Urothelium cell line (cell line): Measurements from ENCODE around the gene CCBE1.
A peak's percentile ranks its signal among the peaks of the same experiment; 100 is the strongest.

ENCODE experiments used
- DNase-seq: peaks from one replicate; pipeline ENCODE4 v3.0.0; 2011; ENCODE audit warnings: low spot score, mixed read lengths
- FAIRE-seq: peaks from 2 replicates; lab custom pipeline; 2011; peaks lifted over from hg19 to GRCh38; lab: Jason Lieb, UNC

Gene CCBE1

DNA sequence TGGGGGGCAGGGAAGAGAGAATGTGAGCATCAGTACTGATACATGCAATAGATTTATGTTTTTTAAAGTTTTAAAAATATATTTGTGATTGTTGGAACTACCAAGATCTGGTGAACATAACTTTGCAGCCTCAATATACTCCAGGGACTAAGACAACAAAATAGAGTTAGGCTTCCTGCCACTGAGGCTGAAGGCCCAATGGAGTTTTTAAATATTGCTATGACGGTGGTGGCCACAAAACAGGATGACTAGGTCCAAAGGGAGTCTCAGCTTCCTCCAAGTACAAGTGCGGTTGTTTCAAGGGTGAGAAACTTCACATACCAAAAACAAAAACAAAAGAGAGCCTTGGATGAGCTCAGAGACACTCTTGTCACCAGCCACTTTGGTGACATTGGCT, 72.9 kb downstream of the CCBE1 start:
- FAIRE-seq, result no peak
- DNase-seq, result no peak

DNA sequence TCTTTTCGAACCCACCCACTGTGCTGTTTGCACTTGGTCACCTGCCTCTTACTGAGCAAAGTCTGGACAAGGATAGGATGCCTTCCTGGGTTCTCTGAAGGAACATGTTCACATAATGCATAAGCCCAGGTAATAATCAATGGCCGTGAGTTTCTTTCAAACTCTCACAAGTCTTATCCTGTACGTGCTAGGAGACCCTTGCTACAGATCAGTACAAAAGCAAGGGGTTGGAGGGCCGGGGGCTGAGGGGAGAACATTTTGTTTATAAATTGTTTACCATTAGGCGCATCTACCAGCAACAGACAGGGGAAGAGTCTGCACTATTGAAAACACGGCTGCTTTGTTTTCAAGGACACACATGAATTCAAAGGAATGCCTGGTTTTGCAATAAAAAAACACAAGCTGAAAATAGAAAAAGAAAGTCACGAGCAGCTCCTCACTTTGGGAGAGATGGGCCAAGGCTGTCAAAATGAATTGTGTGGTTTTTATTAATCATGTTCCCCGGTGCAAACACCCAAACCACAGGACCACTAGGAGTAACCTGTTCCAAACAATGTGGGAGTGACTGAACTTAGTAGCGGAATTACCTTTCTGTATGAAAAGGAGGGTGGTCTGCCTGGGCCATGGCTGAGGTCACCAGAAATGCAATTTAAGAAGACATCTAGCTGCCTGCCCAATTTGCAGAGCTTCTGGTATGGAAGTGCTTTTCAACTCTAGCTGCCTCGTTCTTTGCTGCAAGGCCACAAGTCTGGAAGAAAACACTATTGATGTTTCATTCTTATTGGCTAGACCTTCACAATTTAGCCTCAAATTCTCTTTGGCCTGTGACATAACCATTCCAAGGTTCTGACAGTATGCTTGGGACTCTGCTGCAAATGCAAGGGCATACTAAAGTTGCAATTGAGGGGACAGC, 73.5 kb downstream of the CCBE1 start:
- FAIRE-seq (no peak), DNase-seq (peak; percentile 37)

DNA sequence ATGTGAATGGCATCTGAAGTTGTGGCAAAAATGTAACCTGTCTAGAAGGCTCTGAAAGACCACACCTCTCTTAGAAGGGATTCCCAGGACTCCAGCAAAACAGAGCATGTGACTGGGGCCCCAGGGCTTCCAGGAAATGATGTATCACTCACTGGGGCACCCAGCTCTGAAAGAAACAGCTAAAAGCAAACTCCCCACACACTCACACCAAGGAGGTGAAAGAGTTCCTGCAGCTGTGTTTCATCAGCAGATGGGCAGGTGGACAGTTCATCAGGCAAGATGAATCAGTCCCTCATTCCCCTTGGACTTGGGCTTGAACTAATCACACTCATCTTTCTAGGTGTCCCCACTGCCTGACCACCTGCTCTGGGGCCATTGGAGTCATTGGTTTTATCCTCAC, 76.2 kb downstream of the CCBE1 start:
- FAIRE-seq (no peak), DNase-seq (no peak)

DNA sequence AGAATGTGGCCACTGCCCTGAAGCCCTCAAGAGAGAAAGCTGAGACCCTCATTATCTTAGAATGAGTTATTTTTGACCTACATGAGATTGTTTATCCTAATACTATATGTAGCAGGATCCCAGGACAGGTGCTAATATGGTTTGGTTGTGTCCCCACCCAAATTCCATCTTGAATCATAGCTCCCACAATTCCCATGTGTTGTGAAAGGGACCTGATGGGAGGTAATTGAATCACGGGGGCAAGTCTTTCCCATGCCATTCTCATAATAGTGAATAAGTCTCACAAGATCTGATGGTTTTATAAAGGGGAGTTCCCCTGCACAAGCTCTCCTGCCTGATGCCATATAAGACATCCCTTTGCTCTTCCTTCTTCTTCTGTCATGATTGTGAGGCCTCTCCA, 76.8 kb downstream of the CCBE1 start:
- no peak for DNase-seq
- FAIRE-seq, result no peak

DNA sequence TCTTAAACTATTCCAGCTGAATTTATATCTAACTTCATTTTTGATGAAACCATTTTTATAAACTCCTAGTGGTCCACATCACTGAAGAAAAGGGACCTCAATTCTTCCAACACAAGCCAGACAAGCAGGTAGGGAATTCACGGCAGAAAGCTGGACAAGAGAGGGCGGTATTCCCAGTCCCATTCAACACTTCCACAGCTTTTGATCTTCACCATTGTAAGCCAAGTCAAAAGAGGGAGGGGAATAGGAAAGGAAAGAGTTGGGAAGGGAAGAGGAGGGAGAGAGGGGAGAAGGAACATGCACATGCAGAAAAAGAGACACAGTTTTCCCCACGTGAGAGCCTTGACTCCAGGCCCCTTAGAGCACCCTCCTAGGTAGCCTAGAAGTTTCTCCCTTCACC, 77.4 kb downstream of the CCBE1 start:
- no peak for DNase-seq
- FAIRE-seq, result no peak

DNA sequence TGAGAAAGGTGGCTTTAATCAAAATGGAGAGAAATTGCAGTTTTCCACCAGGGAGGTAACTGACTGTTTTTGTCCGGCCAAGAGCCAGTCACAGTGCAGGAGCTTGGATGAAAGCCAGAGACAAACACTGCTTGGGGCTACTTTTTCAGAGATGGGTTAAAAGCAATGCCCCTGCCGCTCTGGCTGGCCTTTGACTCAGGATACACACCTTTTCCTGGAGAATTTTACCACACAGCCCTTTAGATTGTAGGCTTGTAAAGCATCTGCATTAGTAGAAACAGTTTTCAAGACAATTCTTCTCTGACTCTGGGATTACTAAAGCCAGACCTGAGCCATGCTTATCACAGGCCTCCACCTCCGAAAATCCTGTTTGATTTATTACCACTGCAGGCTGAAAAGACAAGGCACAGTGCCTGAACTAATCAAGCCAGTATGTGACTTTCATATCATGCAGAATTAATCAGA, 79.7 kb downstream of the CCBE1 start:
- no peak for FAIRE-seq
- no peak for DNase-seq

DNA sequence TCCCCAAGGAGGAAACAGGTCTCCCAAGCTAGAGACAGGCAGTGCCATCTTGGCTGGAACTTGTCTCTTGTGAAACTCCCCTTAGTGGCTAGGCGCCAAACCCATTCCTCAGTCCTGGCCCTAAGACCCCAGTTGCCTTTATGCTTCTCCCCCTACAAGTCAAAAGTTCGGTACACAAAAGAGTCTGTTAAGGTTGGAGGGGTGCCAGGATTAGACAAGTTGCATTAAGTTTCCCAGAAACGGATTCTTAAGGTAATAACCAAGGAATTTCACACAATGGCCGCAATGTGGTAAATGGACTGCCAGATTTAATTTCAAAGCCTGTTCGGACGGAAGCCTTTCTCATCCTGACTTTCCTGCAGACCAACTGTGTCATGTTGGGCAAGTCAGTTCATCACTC, 80.7 kb downstream of the CCBE1 start:
- no peak for DNase-seq
- no peak for FAIRE-seq

DNA sequence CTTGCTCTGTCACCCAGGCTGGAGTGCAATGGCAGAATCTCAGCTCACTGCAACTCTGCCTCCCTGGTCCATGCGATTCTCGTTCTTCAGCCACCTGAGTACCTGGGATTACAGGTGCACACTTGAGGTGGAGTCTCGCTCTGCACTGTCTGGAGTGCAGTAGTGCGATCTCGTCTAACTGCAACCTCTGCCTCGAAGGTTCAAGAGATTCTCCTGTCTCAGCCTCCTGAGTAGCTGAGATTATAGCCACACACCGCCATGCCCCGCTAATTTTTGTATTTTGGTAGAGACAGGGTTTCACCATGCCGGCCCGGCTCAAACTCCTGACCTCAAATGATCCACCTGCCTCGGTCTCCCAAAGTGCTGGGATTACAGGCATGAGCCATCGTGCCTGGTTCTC, 83.3 kb downstream of the CCBE1 start:
- FAIRE-seq, result no peak
- DNase-seq, result no peak

DNA sequence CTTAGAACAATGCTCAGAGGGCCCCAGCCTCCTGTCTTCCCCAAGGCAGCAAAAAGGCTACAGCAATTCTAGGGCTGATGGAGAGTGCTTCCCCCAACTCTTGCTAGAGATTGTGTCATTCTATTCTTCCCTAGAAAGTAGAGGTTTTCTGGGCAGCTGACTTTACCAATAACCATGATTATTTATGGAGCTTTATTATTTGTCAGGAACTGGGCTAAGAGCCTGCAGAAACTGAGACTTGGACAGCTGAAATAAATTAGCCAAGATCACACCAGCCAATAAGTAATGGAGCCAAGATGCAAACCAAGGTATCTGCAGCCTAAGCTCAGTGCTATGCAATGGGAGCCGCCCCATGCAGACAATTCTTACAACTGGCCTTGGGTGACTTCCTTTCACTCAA, 84.8 kb downstream of the CCBE1 start:
- DNase-seq (no peak), FAIRE-seq (no peak)

DNA sequence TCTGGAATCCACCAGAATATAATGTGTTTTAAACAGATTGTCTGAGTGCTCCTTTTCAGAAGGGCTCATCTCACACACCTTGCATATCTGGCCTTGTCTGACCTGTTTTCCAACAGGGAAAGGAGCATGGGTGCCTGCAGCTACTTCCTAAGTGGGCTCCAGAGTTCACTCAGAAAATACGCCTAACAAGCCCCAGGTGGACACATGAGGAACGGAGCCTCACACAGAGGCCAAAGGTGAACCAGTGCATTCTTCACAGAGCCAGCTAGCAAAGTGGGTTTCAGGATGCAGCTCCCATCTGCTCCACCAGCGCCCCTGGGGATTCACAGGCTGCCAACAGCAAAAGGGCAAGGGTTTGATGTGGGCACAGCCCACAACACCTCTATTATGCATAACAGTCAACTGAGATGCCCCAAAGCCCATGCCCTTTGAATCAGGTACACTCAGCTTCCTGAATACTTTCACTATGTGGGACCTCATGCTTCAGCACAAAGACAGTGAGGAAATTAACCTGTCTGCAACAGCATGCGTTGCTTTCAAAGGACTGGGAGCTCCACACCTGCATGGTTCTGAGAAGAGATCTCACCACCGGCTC, 86.6 kb downstream of the CCBE1 start:
- FAIRE-seq (no peak), DNase-seq (no peak)

DNA sequence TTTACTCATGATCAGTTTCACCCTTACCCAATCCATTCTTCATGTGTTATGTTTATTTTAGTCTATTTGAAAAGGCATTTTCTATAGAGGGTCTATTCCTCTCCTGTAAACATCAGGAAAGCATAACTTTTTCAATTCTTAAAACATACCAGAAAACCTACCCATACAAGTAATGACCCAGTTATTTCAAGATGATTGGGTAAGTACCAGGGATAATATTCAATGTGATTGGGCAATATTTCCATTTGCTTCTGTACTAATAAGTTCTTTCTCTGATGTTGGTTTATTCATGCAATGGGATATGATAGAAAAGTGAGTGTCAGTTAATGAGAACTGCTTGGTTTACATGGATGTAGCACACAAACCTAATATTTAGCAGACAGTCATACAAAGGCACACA, 87.6 kb downstream of the CCBE1 start:
- DNase-seq (no peak), FAIRE-seq (no peak)

DNA sequence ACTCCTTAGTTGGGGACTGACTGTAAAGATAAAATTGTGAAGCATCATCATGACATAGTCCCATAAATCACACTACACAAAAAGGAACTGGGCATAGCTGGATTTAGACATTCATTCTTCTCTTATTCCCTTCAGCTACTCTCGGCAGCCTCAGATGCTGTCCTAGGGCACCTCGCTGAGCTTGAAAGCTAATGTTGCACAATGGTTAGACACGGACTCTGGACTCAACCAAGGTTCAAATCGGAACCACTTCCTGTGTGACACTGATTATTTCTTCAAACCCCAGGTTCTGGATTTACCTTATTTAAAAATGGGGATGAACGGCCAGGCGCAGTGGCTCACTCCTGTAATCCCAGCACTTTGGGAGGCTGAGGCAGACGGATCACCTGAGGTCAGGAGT, 89.8 kb downstream of the CCBE1 start:
- FAIRE-seq, result no peak
- no peak for DNase-seq

DNA sequence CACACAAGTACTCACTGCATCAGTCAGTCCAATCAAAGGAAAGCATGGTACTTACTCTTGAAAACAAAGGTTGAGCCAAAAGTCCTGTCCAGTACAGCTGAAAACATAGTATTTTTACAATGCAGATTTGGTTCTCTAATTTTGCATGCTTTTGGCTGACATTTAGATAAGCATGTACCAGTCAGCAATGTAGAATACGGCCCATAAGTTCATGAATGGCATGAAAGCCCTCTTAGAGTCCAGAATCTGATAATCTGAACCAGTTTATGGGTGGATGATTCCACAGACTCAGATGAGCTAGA, 90.2 kb downstream of the CCBE1 start:
- DNase-seq (no peak), FAIRE-seq (no peak)

DNA sequence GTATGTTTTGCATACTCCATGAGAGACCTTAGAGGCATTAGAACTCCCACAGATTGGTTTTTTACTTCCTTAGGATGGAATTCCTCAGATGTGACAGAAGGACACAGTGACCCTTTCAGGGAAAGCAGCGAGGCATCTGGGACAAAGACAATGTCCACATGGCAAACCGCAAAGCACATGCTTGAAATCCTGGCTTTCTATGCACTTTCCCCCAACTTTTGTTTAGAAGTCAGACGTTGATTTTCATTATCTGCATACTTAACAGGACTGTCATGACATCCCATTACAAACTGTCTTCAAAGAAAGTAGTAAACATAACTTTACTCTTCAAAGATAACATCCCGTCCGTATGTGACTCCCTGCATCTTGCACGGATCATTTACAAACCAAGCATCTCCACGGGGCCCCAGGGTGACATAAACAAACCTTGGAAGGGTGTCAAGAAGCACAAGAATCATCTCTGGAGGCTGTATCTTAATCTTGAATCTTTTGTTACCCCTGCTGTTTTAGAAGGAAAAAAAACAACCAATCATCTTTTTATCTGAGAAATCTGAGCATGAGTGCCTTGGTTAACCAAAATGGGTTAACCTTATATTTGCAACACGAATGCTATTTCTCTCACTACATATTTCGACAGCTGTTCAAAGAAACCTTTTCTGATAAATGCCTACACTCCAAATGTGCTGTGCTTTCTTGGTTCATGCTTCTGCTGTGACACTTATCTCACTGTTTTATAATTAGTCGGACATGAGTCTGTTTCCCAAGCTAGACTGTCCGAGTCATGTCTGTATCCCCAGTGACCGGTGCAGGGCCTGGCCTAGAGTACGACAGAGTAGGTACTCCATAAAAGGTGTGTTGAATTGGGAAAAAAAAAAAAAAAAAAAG, 90.8 kb downstream of the CCBE1 start:
- FAIRE-seq, result no peak

DNA sequence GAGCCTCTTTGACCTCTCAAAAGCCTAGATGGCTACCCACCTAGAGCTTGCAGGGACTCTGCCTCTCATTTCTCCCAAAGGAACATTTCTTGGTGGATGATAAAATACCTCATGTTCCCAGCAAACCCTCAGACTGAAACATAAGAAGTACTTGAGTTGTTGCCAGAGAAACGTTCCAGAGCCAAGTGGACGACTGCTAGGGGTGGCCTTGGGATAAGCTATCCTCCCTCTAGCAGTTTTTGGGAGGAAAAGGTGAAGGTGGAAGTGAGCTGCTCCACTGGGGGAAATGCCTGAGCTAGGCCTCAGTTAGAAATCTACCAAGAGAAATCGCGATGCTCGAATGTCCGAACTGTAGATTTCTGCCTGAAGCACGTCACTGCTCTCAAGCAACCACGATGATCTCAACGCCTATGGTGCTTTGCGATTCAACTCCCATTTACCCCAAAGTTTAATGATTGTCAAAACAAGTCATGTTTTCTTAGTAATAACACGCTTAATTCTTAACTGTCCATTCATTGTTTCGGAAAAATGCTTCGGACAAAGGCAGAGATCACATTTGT, 91.5 kb downstream of the CCBE1 start:
- DNase-seq, result no peak
- FAIRE-seq, result no peak

More for the DNA sequence above, 90.8 kb downstream of the CCBE1 start:
- no peak for DNase-seq

DNA sequence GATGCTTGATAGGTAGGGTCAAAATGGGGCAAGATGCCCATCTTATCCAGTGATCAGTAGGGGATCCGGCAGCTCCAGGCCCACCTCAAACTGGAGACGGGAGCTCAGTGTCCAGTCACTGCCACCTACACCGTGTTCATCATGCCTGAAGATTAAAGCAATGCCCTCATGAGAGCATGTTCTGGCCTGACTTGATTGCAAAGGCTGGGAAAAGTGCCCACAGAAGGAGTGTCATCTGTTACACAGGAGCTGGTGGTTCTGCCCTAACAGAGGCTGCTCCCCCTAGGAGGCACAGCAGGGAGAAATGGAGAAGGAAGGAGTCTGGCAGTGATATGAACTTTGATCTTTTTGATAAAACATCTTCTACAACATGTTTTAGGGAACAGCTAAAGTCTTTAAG, 92.3 kb downstream of the CCBE1 start:
- FAIRE-seq (no peak), DNase-seq (no peak)

DNA sequence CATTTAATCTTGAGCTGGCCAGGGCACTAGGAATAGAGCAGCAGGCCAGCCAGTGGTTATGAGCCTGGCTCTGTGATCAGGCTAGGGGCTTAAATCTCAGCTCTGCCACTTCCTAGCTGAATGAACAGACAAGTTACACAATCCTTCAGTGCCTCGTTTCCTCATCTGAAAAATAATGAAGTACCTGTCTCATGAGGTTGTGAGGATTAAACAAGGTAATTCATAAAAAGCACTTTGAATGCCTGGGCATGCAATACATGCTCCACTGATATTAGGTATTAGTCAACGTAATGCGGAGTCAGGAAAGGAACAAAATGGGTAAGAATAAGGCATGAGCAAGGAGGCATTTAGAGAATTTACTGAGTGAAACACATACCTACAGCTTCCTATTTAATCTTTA, 100.2 kb downstream of the CCBE1 start:
- FAIRE-seq (no peak), DNase-seq (no peak)

DNA sequence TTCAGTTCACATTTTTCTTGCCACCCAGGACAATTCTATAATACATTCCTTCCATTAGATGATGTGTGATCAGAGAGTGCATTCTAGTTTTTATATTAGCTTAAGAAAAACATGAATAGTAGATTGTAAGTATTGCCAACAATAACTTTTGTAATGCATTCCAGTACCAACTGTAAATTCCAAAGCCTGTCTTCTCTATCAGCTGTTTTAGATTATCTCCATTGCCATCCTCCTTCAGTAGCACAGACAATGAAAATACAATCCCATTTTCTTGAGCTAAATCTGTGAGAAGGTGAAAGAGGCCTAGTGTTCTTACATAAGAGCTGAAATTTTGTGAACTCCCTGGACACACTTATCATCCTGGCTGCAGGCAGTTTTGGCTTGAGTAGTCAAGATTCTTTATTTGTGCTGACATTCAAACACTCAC, 103.9 kb downstream of the CCBE1 start:
- no peak for FAIRE-seq
- no peak for DNase-seq

DNA sequence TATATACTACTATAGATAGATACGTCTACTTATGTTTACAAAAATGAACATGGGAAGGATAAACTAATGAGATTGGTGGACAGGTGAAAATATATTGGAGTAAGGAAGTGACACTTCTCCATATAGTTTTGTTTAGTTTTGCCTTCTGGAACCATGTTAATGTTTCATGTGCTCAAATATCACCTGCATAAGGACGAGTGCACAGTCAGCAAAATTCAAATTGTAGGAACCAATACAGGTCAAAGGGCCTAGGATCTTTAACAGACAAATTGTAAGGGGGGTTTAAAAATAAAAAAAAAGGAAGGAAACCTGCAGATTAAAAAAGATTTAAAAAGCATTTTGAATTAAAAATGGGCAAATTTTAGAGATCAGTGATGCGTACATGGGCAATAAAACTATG, 104.6 kb downstream of the CCBE1 start:
- no peak for DNase-seq
- FAIRE-seq, result no peak

DNA sequence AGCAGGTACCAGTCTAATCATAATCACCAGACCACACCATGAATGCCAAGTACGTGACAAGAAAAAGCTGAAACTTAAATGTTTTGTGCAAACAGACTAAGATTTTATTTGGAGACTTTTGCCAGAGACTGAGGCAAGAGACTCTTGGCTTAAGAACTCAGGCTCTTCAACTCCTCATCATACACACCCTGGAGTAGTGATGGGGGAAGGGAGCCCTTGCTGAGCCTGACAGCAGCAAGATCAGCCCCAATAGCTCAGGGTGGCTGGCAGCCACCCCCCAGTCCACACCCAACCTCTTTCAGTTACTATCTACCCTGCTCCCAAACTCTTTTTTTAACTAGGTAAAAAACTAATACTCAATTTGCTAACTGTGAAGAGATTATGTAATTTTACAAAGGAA, 114.8 kb downstream of the CCBE1 start:
- no peak for FAIRE-seq
- no peak for DNase-seq

DNA sequence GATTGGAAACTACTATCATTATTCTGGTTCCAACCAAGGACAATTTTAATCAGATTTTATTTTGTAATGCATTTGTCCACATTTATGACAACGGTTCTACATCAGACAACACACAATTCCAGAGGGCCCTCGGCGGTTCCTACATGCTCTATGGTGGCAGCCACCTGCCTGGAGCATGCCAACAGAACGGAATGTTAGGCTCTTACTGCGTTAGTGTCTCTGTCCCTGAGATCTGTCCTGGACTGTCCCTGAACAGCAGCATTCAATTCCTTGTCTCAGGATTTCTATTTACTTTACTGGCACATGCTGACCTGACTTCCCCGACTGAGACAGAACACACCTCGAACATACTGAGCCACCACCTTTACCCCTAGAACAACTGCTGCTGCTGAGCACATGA, 117.7 kb downstream of the CCBE1 start:
- DNase-seq (no peak), FAIRE-seq (no peak)

DNA sequence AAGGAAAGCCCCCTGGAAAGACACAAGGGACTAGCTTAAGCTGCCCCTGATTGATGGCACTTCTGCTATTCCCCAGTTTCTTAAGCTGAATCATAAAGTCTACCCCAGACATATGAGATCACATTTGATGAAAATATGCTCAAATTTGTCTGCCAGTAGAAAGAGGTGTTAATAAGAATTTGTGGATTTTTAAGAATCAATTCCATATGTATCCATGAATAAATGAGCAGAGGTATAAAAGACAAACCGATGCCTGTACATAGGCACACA, 119.9 kb downstream of the CCBE1 start:
- no peak for FAIRE-seq
- DNase-seq, result no peak
